SU-DHL-6 (cell line): ENCODE results near the gene GLI2.

ENCODE experiments used
- EZH2phosphoT487 ChIP-seq: fragments of 200-600 bp; sonication (generic), shearing (Covaris generic); conservative IDR thresholded peaks from 2 replicates; pipeline ENCODE4 v1.6.1; 2018; ENCODE audit warnings: mild to moderate bottlenecking, antibody characterized with exemption, low read length, moderate library complexity, mixed read lengths
- TF ChIP-seq, protein P1 (sequence below): fragments of 200-600 bp; sonication (generic); IDR thresholded peaks from one replicate; pipeline ENCODE4 v1.5.1; 2017; ENCODE audit warnings: antibody characterized with exemption, mild to moderate bottlenecking, low read length, moderate library complexity; ENCODE audit not compliant: insufficient read depth, poor library complexity, severe bottlenecking

GRCh38 chr2:120761164-120761861 lies 25.6 kb downstream of the GLI2 start:
- TF ChIP-seq, protein P1, sequence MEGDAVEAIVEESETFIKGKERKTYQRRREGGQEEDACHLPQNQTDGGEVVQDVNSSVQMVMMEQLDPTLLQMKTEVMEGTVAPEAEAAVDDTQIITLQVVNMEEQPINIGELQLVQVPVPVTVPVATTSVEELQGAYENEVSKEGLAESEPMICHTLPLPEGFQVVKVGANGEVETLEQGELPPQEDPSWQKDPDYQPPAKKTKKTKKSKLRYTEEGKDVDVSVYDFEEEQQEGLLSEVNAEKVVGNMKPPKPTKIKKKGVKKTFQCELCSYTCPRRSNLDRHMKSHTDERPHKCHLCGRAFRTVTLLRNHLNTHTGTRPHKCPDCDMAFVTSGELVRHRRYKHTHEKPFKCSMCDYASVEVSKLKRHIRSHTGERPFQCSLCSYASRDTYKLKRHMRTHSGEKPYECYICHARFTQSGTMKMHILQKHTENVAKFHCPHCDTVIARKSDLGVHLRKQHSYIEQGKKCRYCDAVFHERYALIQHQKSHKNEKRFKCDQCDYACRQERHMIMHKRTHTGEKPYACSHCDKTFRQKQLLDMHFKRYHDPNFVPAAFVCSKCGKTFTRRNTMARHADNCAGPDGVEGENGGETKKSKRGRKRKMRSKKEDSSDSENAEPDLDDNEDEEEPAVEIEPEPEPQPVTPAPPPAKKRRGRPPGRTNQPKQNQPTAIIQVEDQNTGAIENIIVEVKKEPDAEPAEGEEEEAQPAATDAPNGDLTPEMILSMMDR: no peak
- TF ChIP-seq EZH2phosphoT487: no peak
